Parathyroid adenoma (tissue), 2 donors: Measurements from ENCODE around the gene STAT5A.
"Not testable (repeated sequence)": the region's sequence is repeated elsewhere in the genome, so short reads cannot be mapped to it uniquely, and the experiment has no call there.

Experiments used
- H2AFZ ChIP-seq: fragments of 300-600 bp; sonication (generic); one replicate; pipeline ENCODE4 v1.7.0; 2017; ENCODE audit warnings: antibody characterized with exemption, mild to moderate bottlenecking
- H3K27ac ChIP-seq: fragments of 300-600 bp; sonication (generic); one replicate; pipeline ENCODE4 v1.7.0; 2017
- H3K27me3 ChIP-seq: fragments of 300-600 bp; sonication (generic); one replicate; pipeline ENCODE4 v1.7.0; 2017; ENCODE audit warnings: low read length; ENCODE audit not compliant: control insufficient read depth, insufficient read depth
- H3K36me3 ChIP-seq: fragments of 300-600 bp; sonication (generic); one replicate; pipeline ENCODE4 v1.7.0; 2017; ENCODE audit warnings: low read length; ENCODE audit not compliant: control insufficient read depth, insufficient read depth
- H3K4me1 ChIP-seq: fragments of 300-600 bp; sonication (generic); one replicate; pipeline ENCODE4 v1.7.0; 2017; ENCODE audit warnings: control low read depth
- H3K4me2 ChIP-seq: fragments of 300-600 bp; sonication (generic); one replicate; pipeline ENCODE4 v1.7.0; 2017; ENCODE audit warnings: low read length
- H3K4me3 ChIP-seq: fragments of 300-600 bp; sonication (generic); one replicate; pipeline ENCODE4 v1.7.0; 2017; ENCODE audit warnings: low read depth, low read length
- H3K79me2 ChIP-seq: fragments of 300-600 bp; sonication (generic); one replicate; pipeline ENCODE4 v1.7.0; 2017; ENCODE audit warnings: control low read depth
- H3K9ac ChIP-seq: fragments of 300-600 bp; sonication (generic); one replicate; pipeline ENCODE4 v1.7.0; 2017; ENCODE audit warnings: mild to moderate bottlenecking
- H3K9me3 ChIP-seq: fragments of 300-600 bp; sonication (generic); one replicate; pipeline ENCODE4 v1.7.0; 2017; ENCODE audit warnings: low read length; ENCODE audit not compliant: control insufficient read depth
- CTCF ChIP-seq: fragments of 300-600 bp; sonication (generic); IDR thresholded peaks from one replicate; pipeline ENCODE4 v1.7.0; 2017; ENCODE audit warnings: antibody characterized with exemption, mild to moderate bottlenecking
- donor health status: primary hyperparathyroidism.

STAT5A gene

GRCh38 chr17:42313773-42314566 lies 25.7 kb downstream of the STAT5A start:
- no peak overlapping the region for H3K9ac ChIP-seq
- H3K4me3 ChIP-seq: no peak overlapping the region
- no peaks in the 10 kb centered on the region for H3K9me3 ChIP-seq
- H3K4me2 ChIP-seq: no peak overlapping the region
- H3K79me2 ChIP-seq: no peaks in the 10 kb centered on the region
- TF ChIP-seq CTCF: no peak
- H3K36me3 ChIP-seq: no peaks in the 10 kb centered on the region
- no peaks in the 10 kb centered on the region for H3K27me3 ChIP-seq
- H3K27ac ChIP-seq: no peak overlapping the region
- H2AFZ ChIP-seq: no peak overlapping the region
- H3K4me1 ChIP-seq: no peaks in the 10 kb centered on the region

GRCh38 chr17:42315402-42316156 lies 27.3 kb downstream of the STAT5A start:
- no peak overlapping the region for H3K27ac ChIP-seq
- no peak for TF ChIP-seq CTCF
- H2AFZ ChIP-seq: no peak overlapping the region
- no peaks in the 10 kb centered on the region for H3K79me2 ChIP-seq
- no peaks in the 10 kb centered on the region for H3K36me3 ChIP-seq
- H3K9ac ChIP-seq: no peak overlapping the region
- no peak overlapping the region for H3K4me3 ChIP-seq
- H3K9me3 ChIP-seq: no peaks in the 10 kb centered on the region
- H3K4me2 ChIP-seq: no peak overlapping the region
- H3K27me3 ChIP-seq: no peaks in the 10 kb centered on the region
- no peaks in the 10 kb centered on the region for H3K4me1 ChIP-seq

- Histone ChIP-seq H3K9me3 (no peaks in the 10 kb centered on the region), H3K4me3 (no peak overlapping the region), H3K79me2 (no peaks in the 10 kb centered on the region), H3K27ac (no peak overlapping the region), H3K4me2 (no peak overlapping the region), H3K36me3 (no peaks in the 10 kb centered on the region), H3K27me3 (no peaks in the 10 kb centered on the region), H3K4me1 (no peaks in the 10 kb centered on the region), H2AFZ (no peak overlapping the region), H3K9ac (no peak overlapping the region)
- TF ChIP-seq CTCF: no peak
Measured at GRCh38 chr17:42316755-42317154, 28.5 kb downstream of the STAT5A start.

GRCh38 chr17:42317266-42317845 lies 29.1 kb downstream of the STAT5A start:
- Histone ChIP-seq H3K9ac (no peak overlapping the region), H3K4me1 (no peaks in the 10 kb centered on the region), H3K27me3 (no peaks in the 10 kb centered on the region), H3K4me3 (no peak overlapping the region), H3K9me3 (no peaks in the 10 kb centered on the region), H2AFZ (no peak overlapping the region), H3K4me2 (no peak overlapping the region), H3K79me2 (peaks cover 3% of the 10 kb centered on the region), H3K36me3 (no peaks in the 10 kb centered on the region), H3K27ac (no peak overlapping the region)
- TF ChIP-seq CTCF: no peak

GRCh38 chr17:42317967-42318366 lies 29.7 kb downstream of the STAT5A start:
- not testable (repeated sequence) for H3K36me3 ChIP-seq, H3K79me2 ChIP-seq, H3K9ac ChIP-seq, H3K27me3 ChIP-seq, H3K9me3 ChIP-seq, H3K4me2 ChIP-seq, H3K27ac ChIP-seq, H3K4me1 ChIP-seq, H2AFZ ChIP-seq, H3K4me3 ChIP-seq
